Hematopoietic multipotent progenitor cell treated with erythropoietin and hydrocortisone succinate and interleukin-3 and kit ligand, for 8 days (in vitro differentiated cells): ENCODE results near the gene OR1K1.
"Not testable (repeated sequence)": the region's sequence is repeated elsewhere in the genome, so short reads cannot be mapped to it uniquely, and the experiment has no call there.

Source experiments
- DNase-seq: peaks from one replicate; pipeline ENCODE4 v3.0.0-alpha.2; 2015

OR1K1 gene, protein sequence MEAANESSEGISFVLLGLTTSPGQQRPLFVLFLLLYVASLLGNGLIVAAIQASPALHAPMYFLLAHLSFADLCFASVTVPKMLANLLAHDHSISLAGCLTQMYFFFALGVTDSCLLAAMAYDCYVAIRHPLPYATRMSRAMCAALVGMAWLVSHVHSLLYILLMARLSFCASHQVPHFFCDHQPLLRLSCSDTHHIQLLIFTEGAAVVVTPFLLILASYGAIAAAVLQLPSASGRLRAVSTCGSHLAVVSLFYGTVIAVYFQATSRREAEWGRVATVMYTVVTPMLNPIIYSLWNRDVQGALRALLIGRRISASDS

GRCh38 chr9:122800066-122801060 lies at the start of gene OR1K1:
OR1K1 (plus strand) TSS chr9:122800123; CDS start chr9:122800123, 0 bp downstream.
- DNase-seq, result no peak

- DNase-seq, result no peak
These were observed 45.1 kb upstream of the OR1K1 start for GRCh38 chr9:122754825-122755224.

DNA sequence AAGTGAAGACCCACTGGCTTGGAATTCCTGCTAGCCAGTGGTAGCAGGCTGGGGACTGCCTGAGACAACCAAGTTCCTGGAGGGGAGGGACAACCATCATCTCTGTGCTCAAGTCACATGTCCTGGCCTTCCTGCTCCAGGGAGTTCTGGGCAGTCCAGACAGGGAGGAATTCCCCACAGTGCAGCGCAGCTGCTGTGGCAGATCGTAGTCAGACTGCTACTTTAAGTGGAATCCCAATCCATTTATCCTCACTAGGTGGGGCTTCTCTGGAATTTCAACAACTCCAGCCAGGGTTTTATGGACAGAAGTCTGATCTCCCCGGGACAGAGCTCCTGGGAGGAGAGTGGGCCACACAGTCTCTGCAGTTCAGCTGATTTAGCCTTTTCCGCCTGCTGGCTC lies 32.1 kb upstream of the OR1K1 start:
- DNase-seq, result no peak

DNA sequence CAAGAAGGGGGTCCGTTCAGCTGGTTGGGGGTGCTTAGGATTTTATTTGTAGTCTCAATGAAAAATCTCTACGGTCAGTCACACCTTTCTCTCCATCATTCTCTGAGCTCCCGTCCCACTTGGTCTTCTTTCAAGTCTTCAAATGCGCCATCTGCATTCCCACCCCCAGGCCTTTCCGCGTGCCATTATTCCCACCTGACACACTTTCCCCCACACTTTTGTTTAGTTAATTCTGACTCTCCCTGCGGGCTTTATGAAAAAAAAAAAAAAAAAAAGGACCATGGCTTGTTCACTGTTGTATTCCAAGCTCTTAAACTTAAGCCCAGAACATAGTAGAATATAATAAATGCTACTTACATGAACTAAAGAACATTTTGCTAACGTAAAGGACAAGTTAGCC lies 22.9 kb upstream of the OR1K1 start:
- DNase-seq, result no peak

GRCh38 chr9:122777935-122778627 lies 21.8 kb upstream of the OR1K1 start:
- DNase-seq, result no peak

- no peak for DNase-seq
These were observed 20.7 kb upstream of the OR1K1 start for GRCh38 chr9:122779181-122779580.

DNA sequence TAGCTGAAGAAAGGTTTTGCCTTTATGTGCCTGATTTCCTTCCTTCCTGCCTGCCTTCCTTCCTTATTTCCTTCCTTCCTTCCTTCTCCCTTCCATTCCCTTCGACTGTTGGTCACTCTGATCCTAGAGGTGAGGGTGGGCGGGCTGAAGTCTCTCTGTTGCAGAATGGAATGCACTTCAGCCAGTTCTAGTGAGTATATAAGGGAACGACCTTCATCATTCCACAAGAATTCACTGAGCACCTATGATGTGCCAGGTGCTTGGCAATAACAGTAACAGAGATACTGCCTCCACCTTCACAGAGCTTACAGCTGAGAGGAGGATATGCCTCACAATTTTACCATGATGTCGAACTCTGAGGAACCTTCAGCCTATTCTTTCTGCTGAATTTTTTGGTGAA lies 19.9 kb upstream of the OR1K1 start:
- DNase-seq, result no peak

- no peak for DNase-seq
These were observed 18.3 kb upstream of the OR1K1 start for GRCh38 chr9:122781671-122782070.

DNA sequence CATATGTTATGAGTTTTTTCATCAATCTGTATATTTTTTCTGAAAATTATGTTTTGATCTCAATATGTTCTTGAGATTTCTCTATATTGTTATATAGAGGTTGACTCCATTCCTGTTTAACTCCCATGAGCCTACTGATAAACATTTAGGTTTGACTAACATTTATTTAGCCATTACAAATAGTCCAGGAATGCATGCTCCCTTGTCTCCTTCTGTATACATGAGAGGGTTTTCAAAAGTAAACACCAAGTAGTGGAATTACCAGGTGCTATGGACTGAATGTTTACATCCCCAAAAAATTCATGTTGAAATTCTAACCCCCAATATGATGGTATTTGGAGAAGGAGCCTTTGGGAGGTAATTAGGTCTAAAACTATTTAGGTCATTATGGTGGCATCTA lies 14.7 kb upstream of the OR1K1 start:
- no peak for DNase-seq

- no peak for DNase-seq
These were observed 13.6 kb upstream of the OR1K1 start for GRCh38 chr9:122786338-122786737.

DNA sequence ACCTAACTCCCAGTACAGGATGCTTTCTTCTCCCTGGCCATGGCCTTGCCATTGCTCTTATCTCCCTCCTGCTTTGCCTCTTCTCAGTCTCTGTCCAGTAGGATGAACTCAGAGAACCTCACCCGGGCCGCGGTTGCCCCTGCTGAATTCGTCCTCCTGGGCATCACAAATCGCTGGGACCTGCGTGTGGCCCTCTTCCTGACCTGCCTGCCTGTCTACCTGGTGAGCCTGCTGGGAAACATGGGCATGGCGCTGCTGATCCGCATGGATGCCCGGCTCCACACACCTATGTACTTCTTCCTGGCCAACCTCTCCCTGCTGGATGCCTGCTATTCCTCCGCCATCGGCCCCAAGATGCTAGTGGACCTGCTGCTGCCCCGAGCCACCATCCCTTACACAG lies 11.1 kb upstream of the OR1K1 start, which contains the start of gene OR5C1:
Gene OR5C1, plus strand, starts transcription at position 103 of the 400 bp plus-strand sequence. Its CDS starts 0 bp downstream, at position 103.
- no peak for DNase-seq

- no peak for DNase-seq
These were observed 10.5 kb upstream of the OR1K1 start for GRCh38 chr9:122789256-122790046.

GRCh38 chr9:122791872-122792669 lies 7.9 kb upstream of the OR1K1 start:
- no peak for DNase-seq

- DNase-seq, result no peak
These were observed 2.4 kb upstream of the OR1K1 start for GRCh38 chr9:122797316-122798063.

GRCh38 chr9:122806661-122807060 lies 6.7 kb downstream of the OR1K1 start:
- DNase-seq, result no peak

- no peak for DNase-seq
These were observed 7.5 kb downstream of the OR1K1 start for GRCh38 chr9:122807271-122807900.

GRCh38 chr9:122808141-122808540 lies 8.2 kb downstream of the OR1K1 start:
- DNase-seq, result no peak

- DNase-seq, result not testable (repeated sequence)
These were observed 9.3 kb downstream of the OR1K1 start for GRCh38 chr9:122809261-122809660.

- DNase-seq, result peak; percentile 88
These were observed 10.5 kb downstream of the OR1K1 start for GRCh38 chr9:122810306-122810946.

DNA sequence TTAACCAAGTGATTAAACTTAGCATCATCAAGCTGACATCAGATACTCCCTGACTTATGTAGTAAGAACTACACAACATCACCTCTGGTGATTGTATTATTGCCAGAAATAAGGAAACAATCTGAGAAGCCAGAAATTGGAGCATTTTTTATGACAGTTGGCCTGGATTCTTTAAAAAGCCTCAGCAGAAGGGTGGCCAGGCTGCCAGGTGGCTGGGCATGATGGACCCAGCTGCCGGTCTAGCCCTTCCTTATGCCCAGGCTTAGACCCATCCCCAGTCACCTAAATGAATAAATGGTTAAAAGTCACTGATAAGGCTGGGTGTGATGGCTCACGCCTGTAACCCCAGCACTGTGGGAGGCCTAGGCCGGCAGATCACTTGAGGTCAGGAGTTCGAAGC lies 12.8 kb downstream of the OR1K1 start:
- no peak for DNase-seq
